Bronchial epithelial cell (primary cell): ENCODE results near the gene CRYBA2. TPM values are rescaled to one million over a fixed set of nuclear protein-coding genes. Genes with fewer than 3 reads are reported as not detected.

ENCODE experiments used
- DNase-seq: peaks from one replicate; pipeline ENCODE4 v3.0.0-alpha.2; 2010; ENCODE audit warnings: low read depth
- FAIRE-seq: peaks from 2 replicates; lab custom pipeline; 2011; peaks lifted over from hg19 to GRCh38; lab: Jason Lieb, UNC
- H3K27me3 ChIP-seq: 2 replicates; pipeline ENCODE4 v1.5.1; 2011; ENCODE audit warnings: low read length; ENCODE audit not compliant: control insufficient read depth, insufficient read depth
- H3K36me3 ChIP-seq: 2 replicates; pipeline ENCODE4 v1.5.1; 2011; ENCODE audit warnings: low read length; ENCODE audit not compliant: control insufficient read depth, insufficient read depth
- H3K4me3 ChIP-seq: 2 replicates; pipeline ENCODE4 v1.5.1; 2011; ENCODE audit warnings: mild to moderate bottlenecking, low read depth, low read length, control low read depth
- CTCF ChIP-seq: IDR thresholded peaks from 2 replicates; pipeline ENCODE4 v1.5.1; 2011; ENCODE audit warnings: mild to moderate bottlenecking, moderate library complexity, low read length, control low read depth, inconsistent platforms; ENCODE audit not compliant: insufficient read depth, severe bottlenecking
- total RNA-seq: library from RNA; depleted of rRNA; stranded (reverse); fragments of >200 nt; gene quantifications from 2 replicates; pipeline ENCODE4 v1.2.1, GENCODE V29; 2014

Gene CRYBA2
- total RNA-seq, 1 donor from 2014 or later: not detected

GRCh38 chr2:218985325-218986091 is 7.7 kb downstream of the CRYBA2 start:
- Histone ChIP-seq H3K36me3 (no peaks in the 10 kb centered on the region), H3K27me3 (peaks cover 79% of the 10 kb centered on the region), H3K4me3 (no peak overlapping the region)
- DNase-seq (no peak), FAIRE-seq (no peak)
- no peak for TF ChIP-seq CTCF

GRCh38 chr2:218985021-218985324 is 8.2 kb downstream of the CRYBA2 start, which contains the start of gene FEV:
Gene FEV (minus strand): TSS chr2:218985184. CDS start chr2:218985075, 109 bp downstream.
- no peak within 1 kb of the TSS for H3K4me3 ChIP-seq
- no peaks in the 10 kb centered on the region for H3K36me3 ChIP-seq
- DNase-seq (no peak), FAIRE-seq (no peak)
- no peak for TF ChIP-seq CTCF
- H3K27me3 ChIP-seq: peaks cover 74% of the 10 kb centered on the region

- Histone ChIP-seq H3K4me3 (no peak overlapping the region), H3K27me3 (peaks cover 71% of the 10 kb centered on the region), H3K36me3 (no peaks in the 10 kb centered on the region)
- TF ChIP-seq CTCF: no peak
- DNase-seq (no peak), FAIRE-seq (no peak)
These were observed 8.8 kb downstream of the CRYBA2 start for GRCh38 chr2:218984239-218985020.

GRCh38 chr2:218983934-218984238 is 9.3 kb downstream of the CRYBA2 start:
- TF ChIP-seq CTCF: no peak
- FAIRE-seq: no peak
- DNase-seq: no peak
- peaks cover 66% of the 10 kb centered on the region for H3K27me3 ChIP-seq
- no peak overlapping the region for H3K4me3 ChIP-seq
- no peaks in the 10 kb centered on the region for H3K36me3 ChIP-seq

GRCh38 chr2:218983263-218983933 is 9.8 kb downstream of the CRYBA2 start:
- no peaks in the 10 kb centered on the region for H3K36me3 ChIP-seq
- no peak for FAIRE-seq
- DNase-seq: no peak
- H3K27me3 ChIP-seq: peaks cover 61% of the 10 kb centered on the region
- no peak for TF ChIP-seq CTCF
- no peak overlapping the region for H3K4me3 ChIP-seq
